Upper lobe of left lung (tissue), 4 donors: ENCODE data around the gene SLC5A5.

Experiments used
- CTCF ChIP-seq, 6 experiments: fragments of 450-650 bp in 4 of 6; fragments of 200-600 bp in 2 of 6; sonication (generic) in 2 of 6; IDR thresholded peaks; one replicate each; pipeline ENCODE4 v1.5.1; 2016 to 2019; ENCODE audit warnings: antibody characterized with exemption in 6 of 6
- POLR2AphosphoS5 ChIP-seq, 2 donors: sonication (generic); formaldehyde crosslinking; IDR thresholded peaks; one replicate each; pipeline ENCODE4 v1.5.1; 2017; ENCODE audit warnings: antibody characterized with exemption in 2 of 2

GRCh38 chr19:17830567-17831418, 41.0 kb upstream of the SLC5A5 start:
- TF ChIP-seq CTCF (IDR thresholded peaks at IDR 0.05) (no peak), POLR2AphosphoS5 (IDR thresholded peaks at IDR 0.05) (no peak)
